CD8-positive, alpha-beta memory T cell (primary cell): ENCODE data around the gene CARD10. TPM values are rescaled to one million over a fixed set of nuclear protein-coding genes. Genes with fewer than 3 reads are reported as not detected.

Experiments
- CTCF ChIA-PET: fragments of 350-600 bp; sonication (Branson Sonifier 250); formaldehyde crosslinking; loops from one replicate; lab custom pipeline; 2021; ENCODE audit warnings: antibody characterized with exemption; lab: Charles Lee
- POLR2A ChIA-PET: fragments of 350-600 bp; sonication (Branson Sonifier 250); formaldehyde crosslinking; loops from one replicate; lab custom pipeline; 2021; ENCODE audit warnings: antibody characterized with exemption; lab: Charles Lee
- DNase-seq, 5 donors: peaks; one replicate each; pipeline versions ENCODE4 v3.0.0 to v3.0.0-alpha.2; 2020 to 2022; ENCODE audit warnings: mixed read lengths in 1 of 5
- H3K27ac ChIP-seq: one replicate; pipeline ENCODE4 v1.7.0; 2013; ENCODE audit warnings: low read depth, mild to moderate bottlenecking, low read length, moderate library complexity
- H3K27me3 ChIP-seq: 2 replicates; pipeline ENCODE4 v1.7.0; 2013; ENCODE audit warnings: low read length, mild to moderate bottlenecking; ENCODE audit not compliant: insufficient read depth, poor library complexity, severe bottlenecking
- H3K36me3 ChIP-seq: 2 replicates; pipeline ENCODE4 v1.7.0; 2013; ENCODE audit warnings: mild to moderate bottlenecking, low read length, moderate library complexity; ENCODE audit not compliant: insufficient read depth
- H3K4me1 ChIP-seq: 2 replicates; pipeline ENCODE4 v1.7.0; 2013; ENCODE audit warnings: mild to moderate bottlenecking, low read length, moderate library complexity; ENCODE audit not compliant: insufficient read depth
- H3K4me3 ChIP-seq: 2 replicates; pipeline ENCODE4 v1.7.0; 2013; ENCODE audit warnings: mild to moderate bottlenecking, low read length
- H3K9me3 ChIP-seq: 2 replicates; pipeline ENCODE4 v1.7.0; 2013; ENCODE audit warnings: mild to moderate bottlenecking, low read length
- H3K27ac Mint-ChIP-seq, 8 donors: one replicate each; pipeline ENCODE4 v1.8.0; 2020 to 2021; ENCODE audit warnings: mixed read lengths in 8 of 8, mild to moderate bottlenecking in 6 of 8, inconsistent platforms in 3 of 8, moderate library complexity in 3 of 8
- H3K27me3 Mint-ChIP-seq, 2 donors: one replicate each; pipeline ENCODE4 v1.8.0; 2020 to 2021; ENCODE audit warnings: mixed read lengths in 2 of 2, mild to moderate bottlenecking in 1 of 2, moderate library complexity in 1 of 2
- H3K36me3 Mint-ChIP-seq, 3 donors: one replicate each; pipeline ENCODE4 v1.8.0; 2020 to 2021; ENCODE audit warnings: mixed read lengths in 3 of 3, inconsistent platforms in 1 of 3, mild to moderate bottlenecking in 1 of 3
- H3K4me1 Mint-ChIP-seq, 3 donors: one replicate each; pipeline ENCODE4 v1.8.0; 2020 to 2021; ENCODE audit warnings: mixed read lengths in 3 of 3, inconsistent platforms in 1 of 3, mild to moderate bottlenecking in 1 of 3
- H3K4me3 Mint-ChIP-seq, 7 donors: one replicate each; pipeline ENCODE4 v1.8.0; 2020 to 2021; ENCODE audit warnings: mixed read lengths in 7 of 7, mild to moderate bottlenecking in 6 of 7, moderate library complexity in 4 of 7, inconsistent platforms in 2 of 7
- H3K9me3 Mint-ChIP-seq, 5 donors: one replicate each; pipeline ENCODE4 v1.8.0; 2020 to 2022; ENCODE audit warnings: mixed read lengths in 5 of 5, mild to moderate bottlenecking in 3 of 5, moderate library complexity in 2 of 5, inconsistent platforms in 1 of 5
- polyA plus RNA-seq: library from polyadenylated mRNA; unstranded; fragments of 300-500 nt; fragmentation: Illumina TruSeq; gene quantifications from one replicate; pipeline ENCODE4 v1.2.3, GENCODE V29; 2021
- total RNA-seq, 2 experiments: library from RNA; stranded (reverse); gene quantifications; one replicate each; pipeline ENCODE4 v1.2.3, GENCODE V29; 2021

Gene CARD10
- total and polyA plus RNA-seq, 3 experiments from 2014 or later: 0.29 to 1.0 (median 0.31) TPM

DNA sequence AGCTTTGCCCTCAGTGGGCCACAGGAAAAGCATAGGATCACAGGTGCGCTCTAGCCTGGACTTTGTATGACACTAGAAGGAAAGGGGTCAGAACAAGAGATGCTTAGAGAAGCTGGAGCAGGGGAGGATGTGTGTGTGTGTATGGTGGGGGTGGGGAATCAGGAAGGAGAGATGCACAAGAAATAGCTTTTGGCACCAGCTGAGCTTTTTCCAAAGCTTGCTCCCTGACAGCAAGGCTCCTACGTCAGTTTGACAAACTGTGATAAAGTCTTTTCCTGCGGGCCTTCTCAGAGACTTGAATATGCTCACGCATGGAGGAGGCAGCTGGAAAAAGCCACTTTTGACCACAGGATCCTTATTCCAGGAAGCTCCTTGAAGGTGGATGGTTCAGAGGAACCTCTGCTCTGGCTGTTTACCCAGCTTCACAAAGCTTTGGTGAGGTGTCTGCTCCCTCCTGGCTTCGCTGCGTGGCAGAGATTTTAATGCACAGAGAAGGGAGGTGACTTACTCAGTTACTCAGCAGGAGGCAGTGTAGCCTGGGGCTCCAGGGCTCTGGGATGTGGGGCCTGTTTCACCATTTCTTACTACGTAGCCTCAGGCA, 45.0 kb upstream of the CARD10 start:
- peaks cover 26% of the 10 kb centered on the region for H3K27me3 ChIP-seq
- POLR2A ChIA-PET: no interaction called here
- peaks cover 40 to 46% of the 10 kb centered on the region in 2 donors for H3K27me3 Mint-ChIP-seq

DNA sequence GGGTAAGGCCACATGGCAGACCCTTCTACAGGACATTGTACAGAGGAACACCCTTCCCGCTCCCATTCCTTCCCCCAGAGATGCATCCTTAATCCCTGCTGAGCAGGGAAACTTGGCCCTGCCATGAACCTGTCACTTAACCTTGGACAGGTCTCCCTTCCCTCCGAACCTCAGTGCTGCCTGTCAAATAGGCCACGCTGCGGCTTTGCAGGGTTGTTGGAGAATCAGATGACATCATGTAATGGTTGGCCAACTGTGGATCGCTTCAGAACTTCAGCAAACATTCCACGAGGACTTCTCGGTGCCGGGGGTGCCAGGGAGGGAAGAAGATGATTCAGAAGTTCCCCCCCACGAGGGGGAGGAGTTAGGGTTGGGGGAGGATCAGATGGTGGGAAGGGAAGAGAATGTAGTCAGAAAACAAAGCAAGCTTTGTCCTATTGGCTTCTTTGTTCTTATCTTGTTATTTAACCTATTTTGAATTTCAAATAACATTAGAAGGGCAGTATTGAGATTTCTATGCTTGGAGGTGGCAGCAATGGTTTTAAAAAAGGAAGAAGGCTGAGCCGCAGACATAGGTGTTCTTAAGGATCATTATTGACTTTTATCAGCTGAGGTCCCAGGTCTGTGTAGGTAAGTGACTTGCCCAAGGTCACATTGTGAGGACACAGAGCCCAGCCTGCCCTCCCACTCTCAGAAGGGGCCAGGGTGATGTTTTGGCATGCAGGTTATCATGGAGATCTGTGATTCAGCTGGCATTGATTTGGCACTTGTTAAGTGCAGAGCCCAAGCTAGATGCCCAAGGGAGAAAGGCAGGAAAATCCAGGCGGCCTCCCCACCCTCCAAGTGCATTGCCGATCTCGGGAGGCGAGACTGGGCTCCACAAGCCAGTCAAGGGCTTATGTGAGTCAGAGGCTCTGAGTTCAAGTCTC, 44.2 kb upstream of the CARD10 start:
- no peak for DNase-seq
- Histone ChIP-seq H3K27me3 (peaks cover 26% of the 10 kb centered on the region), H3K36me3 (no peaks in the 10 kb centered on the region), H3K4me1 (peaks cover 40% of the 10 kb centered on the region), H3K27ac (no peak overlapping the region), H3K4me3 (no peak overlapping the region), H3K9me3 (no peaks in the 10 kb centered on the region)
- Mint-ChIP-seq H3K27ac (no peak overlapping the region), H3K36me3 (no peaks in the 10 kb centered on the region), H3K27me3 (peaks cover 40 to 50% of the 10 kb centered on the region in 2 donors), H3K9me3 (no peaks in the 10 kb centered on the region), H3K4me3 (no peak overlapping the region), H3K4me1 (peaks cover 26 to 46% (median 27%) of the 10 kb centered on the region in 3 donors)
- ChIA-PET POLR2A (no interaction called here), CTCF (interaction anchor here (1.2 to 10.4 kb wide), 7 partner anchors 18 to 91 kb away, joined by 3 to 315 read pairs (median 7); no protein-coding TSS in a partner anchor)

More for the DNA sequence above, 45.0 kb upstream of the CARD10 start:
- Histone ChIP-seq H3K9me3 (no peaks in the 10 kb centered on the region), H3K4me3 (no peak overlapping the region), H3K4me1 (peaks cover 40% of the 10 kb centered on the region), H3K36me3 (no peaks in the 10 kb centered on the region), H3K27ac (no peak overlapping the region)
- Mint-ChIP-seq H3K36me3 (no peaks in the 10 kb centered on the region), H3K4me1 (peaks cover 26 to 46% (median 27%) of the 10 kb centered on the region in 3 donors), H3K27ac (no peak overlapping the region), H3K4me3 (no peak overlapping the region), H3K9me3 (no peaks in the 10 kb centered on the region)
- CTCF ChIA-PET: interaction anchor here (1.2 to 10.4 kb wide), 6 partner anchors 19 to 92 kb away, joined by 3 to 315 read pairs (median 14); no protein-coding TSS in a partner anchor
- no peak for DNase-seq

DNA sequence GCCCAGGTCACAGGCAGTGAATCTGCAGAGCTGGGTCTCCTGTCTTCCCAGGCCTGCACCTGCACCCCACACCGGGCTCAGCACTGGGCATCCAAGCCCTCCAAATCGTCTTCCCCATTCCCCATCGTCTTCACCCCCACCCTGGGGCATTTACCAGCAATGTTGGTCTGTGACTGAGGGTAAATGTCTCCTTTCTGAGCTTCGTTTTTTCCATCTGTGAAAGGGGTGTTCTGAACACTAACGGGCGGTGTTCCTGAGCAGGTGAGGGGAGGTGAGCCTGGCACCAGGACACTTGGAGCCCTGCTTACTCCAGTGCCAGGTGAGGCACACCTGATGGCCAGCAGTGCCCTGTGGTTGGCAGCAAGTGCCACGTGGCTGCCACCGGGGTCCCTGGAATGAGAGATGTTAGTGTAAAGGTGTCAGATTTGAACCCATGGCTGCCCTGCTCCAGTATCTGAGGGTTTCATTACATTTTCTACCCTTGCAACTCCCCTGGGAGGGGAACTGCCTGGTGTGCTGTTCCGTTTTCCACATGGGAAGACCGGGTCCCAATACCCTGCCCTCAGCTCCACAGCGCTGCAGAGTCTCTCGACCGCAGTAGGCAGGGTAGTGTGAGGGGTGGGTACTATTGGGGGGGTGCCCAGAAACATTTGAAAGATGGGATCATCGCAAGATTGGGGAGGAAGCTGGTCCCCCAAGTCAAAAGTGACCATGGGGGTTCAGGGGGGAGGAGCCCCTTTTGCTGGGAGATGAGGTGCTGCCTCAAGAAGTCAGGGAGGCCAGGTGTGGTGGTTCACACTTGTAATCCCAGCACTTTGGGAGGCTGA, 43.0 kb upstream of the CARD10 start:
- peak overlapping the region; percentile 57 for H3K27ac ChIP-seq
- ChIA-PET CTCF (interaction anchor here (0.9 to 10.4 kb wide), 6 partner anchors 8 to 318 kb away, joined by 3 to 315 read pairs (median 8); partner anchors contain the start of genes LGALS2 and RAC2), POLR2A (no interaction called here)
- H3K27me3 ChIP-seq: peaks cover 26% of the 10 kb centered on the region
- no peaks in the 10 kb centered on the region for H3K36me3 ChIP-seq
- no peaks in the 10 kb centered on the region for H3K9me3 ChIP-seq
- no peaks in the 10 kb centered on the region for H3K36me3 Mint-ChIP-seq
- no peaks in the 10 kb centered on the region for H3K9me3 Mint-ChIP-seq
- DNase-seq: no peak
- H3K4me1 Mint-ChIP-seq: peaks cover 23 to 43% (median 24%) of the 10 kb centered on the region in 3 donors
- H3K4me1 ChIP-seq: peaks cover 34% of the 10 kb centered on the region
- H3K27me3 Mint-ChIP-seq: peaks cover 37 to 57% of the 10 kb centered on the region in 2 donors
- peak overlapping the region in 6 of 7 donors; percentile 58 to 78 (median 74) for H3K4me3 Mint-ChIP-seq
- H3K27ac Mint-ChIP-seq: peak overlapping the region in 3 of 8 donors; percentile 23 to 53 (median 36)
- H3K4me3 ChIP-seq: peak overlapping the region; percentile 32

DNA sequence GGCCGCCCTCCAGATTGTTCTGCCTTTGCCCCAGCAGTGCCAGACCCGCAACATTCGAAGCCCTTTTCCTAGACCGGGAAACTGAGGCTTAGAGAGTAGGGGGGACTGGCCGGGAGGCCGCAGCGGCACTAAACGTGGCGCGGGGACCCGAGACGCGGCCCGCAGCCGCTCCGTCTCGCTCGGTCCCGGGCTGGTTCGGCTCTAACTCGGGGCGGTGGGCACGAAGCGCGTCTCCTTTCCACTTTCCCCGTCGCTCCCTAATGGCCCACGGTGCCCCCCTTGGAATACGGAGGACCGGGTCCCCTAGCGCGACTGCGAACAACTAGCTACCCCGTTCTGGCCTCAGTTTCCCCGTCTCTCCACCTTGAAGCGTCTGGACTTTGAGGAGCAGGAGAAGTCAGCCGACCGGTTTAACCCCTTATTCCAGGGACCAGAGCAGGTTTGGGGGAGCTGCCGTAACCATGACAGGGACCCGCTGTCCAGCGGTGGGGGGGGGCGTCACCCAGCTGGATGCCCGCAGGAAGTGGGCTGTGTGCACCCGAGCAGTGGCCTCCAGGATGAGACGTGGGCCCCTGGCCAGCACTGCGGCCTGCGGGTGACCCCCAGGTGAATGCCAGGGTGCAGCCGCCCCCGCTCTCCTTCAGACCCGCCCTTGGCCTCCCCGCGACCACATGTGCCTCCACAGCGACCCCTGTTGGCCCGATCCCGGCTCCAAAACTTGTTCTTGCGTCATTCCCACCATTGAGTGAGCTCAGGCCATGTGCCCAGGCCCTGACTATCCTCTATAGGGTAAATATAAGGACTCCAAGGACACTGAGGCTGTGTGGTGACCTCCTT, 42.2 kb upstream of the CARD10 start:
- Mint-ChIP-seq H3K9me3 (no peaks in the 10 kb centered on the region), H3K27ac (peak overlapping the region in 3 of 8 donors; percentile 23 to 53 (median 36)), H3K4me3 (peak overlapping the region; percentile 58 to 85 (median 76)), H3K36me3 (no peaks in the 10 kb centered on the region), H3K4me1 (peaks cover 15 to 35% (median 16%) of the 10 kb centered on the region in 3 donors), H3K27me3 (peaks cover 34 to 60% of the 10 kb centered on the region in 2 donors)
- peak; percentile 59 to 80 (median 70) for DNase-seq
- H3K4me1 ChIP-seq: peaks cover 26% of the 10 kb centered on the region
- ChIA-PET CTCF (interaction anchor here (0.9 to 10.4 kb wide), 6 partner anchors 9 to 318 kb away, joined by 3 to 315 read pairs (median 8); partner anchors contain the start of genes LGALS2 and RAC2), POLR2A (interaction anchor here (0.5 kb wide), 1 partner anchor 22 kb away, joined by 4 read pairs; no protein-coding TSS in a partner anchor)
- H3K27ac ChIP-seq: peak overlapping the region; percentile 57
- peaks cover 26% of the 10 kb centered on the region for H3K27me3 ChIP-seq
- H3K36me3 ChIP-seq: no peaks in the 10 kb centered on the region
- no peaks in the 10 kb centered on the region for H3K9me3 ChIP-seq
- H3K4me3 ChIP-seq: peak overlapping the region; percentile 32

DNA sequence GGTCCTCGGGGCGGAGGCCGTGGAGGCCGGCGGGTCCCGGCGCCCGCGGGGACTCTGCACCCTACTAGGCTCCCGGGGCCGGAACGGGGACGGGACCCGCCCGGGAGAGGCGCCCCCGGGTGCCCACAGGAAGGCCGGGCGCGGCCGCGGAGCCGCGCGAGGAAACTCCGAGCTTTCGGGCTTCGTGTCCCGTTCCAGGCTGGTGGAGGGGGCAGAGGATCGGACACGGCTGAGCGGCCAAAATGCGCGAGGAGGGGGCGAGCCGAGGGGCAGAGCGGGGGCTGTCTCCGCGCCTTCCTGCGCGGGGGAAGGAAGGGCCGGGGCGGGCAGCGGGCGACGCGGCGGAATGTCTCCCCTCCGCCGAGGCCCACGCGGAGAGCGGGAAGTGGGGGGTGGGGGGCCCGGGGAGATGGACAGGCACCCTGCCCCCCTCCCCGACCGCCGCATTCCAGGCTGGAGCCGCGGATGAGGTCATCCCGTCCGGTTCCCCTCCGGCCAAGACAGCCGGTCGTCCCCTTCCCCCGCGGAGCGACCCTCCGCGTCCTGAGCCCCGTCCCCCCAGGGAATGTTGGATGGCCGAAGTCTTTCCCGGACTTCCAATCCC, 41.5 kb upstream of the CARD10 start:
- peak overlapping the region; percentile 28 for H3K4me3 ChIP-seq
- H3K4me1 ChIP-seq: peaks cover 19% of the 10 kb centered on the region
- Mint-ChIP-seq H3K4me3 (peak overlapping the region in 5 of 7 donors; percentile 47 to 70 (median 63)), H3K4me1 (peaks cover 10 to 30% (median 12%) of the 10 kb centered on the region in 3 donors), H3K36me3 (no peaks in the 10 kb centered on the region), H3K9me3 (no peaks in the 10 kb centered on the region), H3K27ac (no peak overlapping the region), H3K27me3 (peaks cover 36 to 64% of the 10 kb centered on the region in 2 donors)
- ChIA-PET CTCF (interaction anchor here (1.5 to 10.4 kb wide), 3 partner anchors 9 to 30 kb away, joined by 10 to 315 read pairs (median 68); no protein-coding TSS in a partner anchor), POLR2A (interaction anchor here (0.5 kb wide), 1 partner anchor 21 kb away, joined by 4 read pairs; no protein-coding TSS in a partner anchor)
- no peak for DNase-seq
- H3K36me3 ChIP-seq: no peaks in the 10 kb centered on the region
- peaks cover 26% of the 10 kb centered on the region for H3K27me3 ChIP-seq
- peak overlapping the region; percentile 57 for H3K27ac ChIP-seq
- no peaks in the 10 kb centered on the region for H3K9me3 ChIP-seq

DNA sequence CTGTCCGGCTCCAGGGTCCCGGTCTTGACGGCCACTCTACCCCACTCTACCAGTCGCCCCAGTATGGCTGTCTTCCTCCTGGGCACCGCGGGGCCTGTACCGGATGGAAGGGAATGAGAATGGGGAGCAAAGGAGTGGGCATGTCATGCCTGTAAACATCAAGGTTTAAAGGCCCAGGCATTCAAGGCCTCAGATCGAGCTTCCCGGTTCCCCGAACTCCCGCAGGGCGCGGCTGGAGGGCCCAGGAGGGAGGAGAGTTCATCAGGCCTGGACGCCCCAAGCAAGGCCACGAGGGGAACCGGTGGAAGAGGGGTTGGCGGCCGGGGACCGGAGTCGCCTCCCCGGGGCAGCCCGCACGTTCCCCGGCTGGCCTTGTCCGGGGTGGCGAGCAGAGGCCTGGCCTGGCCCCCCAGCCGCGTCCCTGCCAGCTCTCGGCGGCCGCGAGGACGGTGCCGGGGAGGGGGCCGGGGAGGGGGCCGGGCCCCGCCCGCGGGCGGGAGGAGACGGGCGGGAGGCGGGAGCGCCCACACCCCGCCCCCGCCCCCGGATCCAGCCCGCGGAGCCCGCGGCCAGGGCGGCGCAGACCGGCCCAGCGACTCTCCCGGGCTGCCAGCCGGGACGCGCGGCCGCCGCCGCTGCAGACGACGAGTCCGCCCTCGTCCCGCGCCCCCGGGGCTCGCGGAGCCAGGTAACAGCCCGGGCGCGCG, 40.8 kb upstream of the CARD10 start, which contains the start of gene CDC42EP1:
CDC42EP1 (plus strand) TSS at position 580 of the 707 bp plus-strand sequence. CDS start 5,870 bp downstream, outside the sequence.
- H3K4me1 Mint-ChIP-seq: peaks cover 10 to 29% (median 12%) of the 10 kb centered on the region in 3 donors
- H3K9me3 Mint-ChIP-seq: no peaks in the 10 kb centered on the region
- H3K27ac ChIP-seq: peak within 1 kb of the TSS; percentile 57
- CTCF ChIA-PET: interaction anchor here (10.4 kb wide), 1 partner anchor 15 kb away, joined by 315 read pairs; no protein-coding TSS in a partner anchor
- no peaks in the 10 kb centered on the region for H3K36me3 Mint-ChIP-seq
- H3K9me3 ChIP-seq: no peaks in the 10 kb centered on the region
- no peak for DNase-seq
- H3K27ac Mint-ChIP-seq: no peak within 1 kb of the TSS
- no peaks in the 10 kb centered on the region for H3K36me3 ChIP-seq
- POLR2A ChIA-PET: no interaction called here
- peaks cover 36 to 67% of the 10 kb centered on the region in 2 donors for H3K27me3 Mint-ChIP-seq
- peak within 1 kb of the TSS; percentile 28 for H3K4me3 ChIP-seq
- peaks cover 18% of the 10 kb centered on the region for H3K4me1 ChIP-seq
- H3K27me3 ChIP-seq: peaks cover 26% of the 10 kb centered on the region
- peak within 1 kb of the TSS in 6 of 7 donors; percentile 16 to 70 (median 59) for H3K4me3 Mint-ChIP-seq
